NCI-H446 treated with DMSO at 0.1 percent for 48 hours (cell line): Measurements from ENCODE around the gene BMP4.

Experiments
- DNase-seq: peaks from one replicate; lab custom pipeline; 2025; lab: John Stamatoyannopoulos, UW

Gene BMP4

GRCh38 chr14:53946071-53946403, 10.6 kb downstream of the BMP4 start:
- no peak for DNase-seq

GRCh38 chr14:53943751-53944083, 12.9 kb downstream of the BMP4 start:
- DNase-seq: no peak

- no peak for DNase-seq
Measured at GRCh38 chr14:53942970-53943750, 13.5 kb downstream of the BMP4 start.

GRCh38 chr14:53938136-53938837, 18.3 kb downstream of the BMP4 start:
- DNase-seq: no peak

- no peak for DNase-seq
Measured at GRCh38 chr14:53934778-53935414, 21.7 kb downstream of the BMP4 start.

GRCh38 chr14:53932966-53933365, 23.7 kb downstream of the BMP4 start:
- DNase-seq: no peak

- no peak for DNase-seq
Measured at GRCh38 chr14:53929871-53930715, 26.5 kb downstream of the BMP4 start.

GRCh38 chr14:53927171-53927570, 29.5 kb downstream of the BMP4 start:
- no peak for DNase-seq

GRCh38 chr14:53925201-53925766, 31.3 kb downstream of the BMP4 start:
- DNase-seq: no peak

- DNase-seq: no peak
Measured at GRCh38 chr14:53924753-53925152, 31.9 kb downstream of the BMP4 start.

- no peak for DNase-seq
Measured at GRCh38 chr14:53921027-53921426, 35.6 kb downstream of the BMP4 start.

GRCh38 chr14:53916239-53916638, 40.4 kb downstream of the BMP4 start:
- no peak for DNase-seq

GRCh38 chr14:53915364-53916014, 41.1 kb downstream of the BMP4 start:
- DNase-seq: no peak

GRCh38 chr14:53912021-53912420, 44.6 kb downstream of the BMP4 start:
- no peak for DNase-seq

GRCh38 chr14:53908416-53908815, 48.2 kb downstream of the BMP4 start:
- DNase-seq: no peak

GRCh38 chr14:53902307-53902706, 54.3 kb downstream of the BMP4 start:
- no peak for DNase-seq

GRCh38 chr14:53900499-53900898, 56.1 kb downstream of the BMP4 start:
- DNase-seq: no peak
